Measurements from ENCODE around the gene TLR5.

GRCh38 chr1:223091896-223092295 is 51.2 kb downstream of the TLR5 start:
- TF ChIP-seq, protein P1, sequence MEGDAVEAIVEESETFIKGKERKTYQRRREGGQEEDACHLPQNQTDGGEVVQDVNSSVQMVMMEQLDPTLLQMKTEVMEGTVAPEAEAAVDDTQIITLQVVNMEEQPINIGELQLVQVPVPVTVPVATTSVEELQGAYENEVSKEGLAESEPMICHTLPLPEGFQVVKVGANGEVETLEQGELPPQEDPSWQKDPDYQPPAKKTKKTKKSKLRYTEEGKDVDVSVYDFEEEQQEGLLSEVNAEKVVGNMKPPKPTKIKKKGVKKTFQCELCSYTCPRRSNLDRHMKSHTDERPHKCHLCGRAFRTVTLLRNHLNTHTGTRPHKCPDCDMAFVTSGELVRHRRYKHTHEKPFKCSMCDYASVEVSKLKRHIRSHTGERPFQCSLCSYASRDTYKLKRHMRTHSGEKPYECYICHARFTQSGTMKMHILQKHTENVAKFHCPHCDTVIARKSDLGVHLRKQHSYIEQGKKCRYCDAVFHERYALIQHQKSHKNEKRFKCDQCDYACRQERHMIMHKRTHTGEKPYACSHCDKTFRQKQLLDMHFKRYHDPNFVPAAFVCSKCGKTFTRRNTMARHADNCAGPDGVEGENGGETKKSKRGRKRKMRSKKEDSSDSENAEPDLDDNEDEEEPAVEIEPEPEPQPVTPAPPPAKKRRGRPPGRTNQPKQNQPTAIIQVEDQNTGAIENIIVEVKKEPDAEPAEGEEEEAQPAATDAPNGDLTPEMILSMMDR (IDR thresholded peaks at IDR 0.05), result no peak
- TF ChIP-seq POLR2A (IDR thresholded peaks at IDR 0.05), result no peak

Measured in testis (tissue), 2 donors.